Measurements from ENCODE around the gene DPEP2.
"Not testable (repeated sequence)": the region's sequence is repeated elsewhere in the genome, so short reads cannot be mapped to it uniquely, and the experiment has no call there.

The DPEP2 gene
- total RNA-seq: 28.2 to 67.3 (median 47.2) reads per million in 4 donors

- peak in 3 of 5 donors; percentile 19 to 54 (median 35) for DNase-seq
Measured at GRCh38 chr16:67998779-67999688, at the start of gene DPEP2. Gene DPEP2 (minus strand): TSS chr16:67999484. CDS start chr16:67993212, 6,272 bp downstream.

- DNase-seq: no peak
Measured at GRCh38 chr16:68047987-68048386, 48.7 kb upstream of the DPEP2 start.

- no peak for DNase-seq
Measured at GRCh38 chr16:68046106-68046505, 46.8 kb upstream of the DPEP2 start.

- DNase-seq: no peak
Measured at GRCh38 chr16:68041783-68042182, 42.5 kb upstream of the DPEP2 start.

- peak; percentile 71 to 86 (median 82) for DNase-seq
Measured at GRCh38 chr16:68040506-68041288, 41.4 kb upstream of the DPEP2 start.

GRCh38 chr16:68037841-68038597 lies 38.7 kb upstream of the DPEP2 start:
- no peak for DNase-seq

- no peak for DNase-seq
Measured at GRCh38 chr16:68035227-68035626, 35.9 kb upstream of the DPEP2 start.

- no peak for DNase-seq
Measured at GRCh38 chr16:68033101-68033500, 33.8 kb upstream of the DPEP2 start.

GRCh38 chr16:68031951-68032350 lies 32.7 kb upstream of the DPEP2 start:
- peak in 1 of 5 donors; percentile 12 for DNase-seq

- DNase-seq: not testable (repeated sequence)
Measured at GRCh38 chr16:68030108-68030507, 30.8 kb upstream of the DPEP2 start.

GRCh38 chr16:68028996-68029395 lies 29.7 kb upstream of the DPEP2 start:
- no peak for DNase-seq

- peak; percentile 74 to 91 (median 86) for DNase-seq
Measured at GRCh38 chr16:68022728-68023537, 23.6 kb upstream of the DPEP2 start, which contains the start of the genes DDX28 and DUS2. Gene DDX28 (minus strand): TSS chr16:68023232. CDS start chr16:68023202, 30 bp downstream. Gene DUS2 (plus strand): TSS chr16:68023284. CDS start chr16:68038024, 14,740 bp downstream.

- no peak for DNase-seq
Measured at GRCh38 chr16:68022278-68022727, 23.0 kb upstream of the DPEP2 start.

GRCh38 chr16:68021490-68021889 lies 22.2 kb upstream of the DPEP2 start:
- no peak for DNase-seq

- no peak for DNase-seq
Measured at GRCh38 chr16:68019167-68019680, 19.9 kb upstream of the DPEP2 start.

GRCh38 chr16:68015681-68016080 lies 16.4 kb upstream of the DPEP2 start, which contains the start of gene DPEP2NB:
Gene DPEP2NB (minus strand): TSS chr16:68015911. CDS start chr16:68015770, 141 bp downstream.
- DNase-seq: no peak

- no peak for DNase-seq
Measured at GRCh38 chr16:68013440-68013839, 14.2 kb upstream of the DPEP2 start.

- not testable (repeated sequence) for DNase-seq
Measured at GRCh38 chr16:68009872-68010271, 10.6 kb upstream of the DPEP2 start.

- no peak for DNase-seq
Measured at GRCh38 chr16:68009157-68009735, 10.0 kb upstream of the DPEP2 start.

GRCh38 chr16:68005786-68006286 lies 6.6 kb upstream of the DPEP2 start:
- peak in 2 of 5 donors; percentile 26 to 69 for DNase-seq
